Uterus (tissue), 2 donors: Measurements from ENCODE around the gene LPP.

Experiments
- CTCF ChIP-seq, 4 experiments: fragments of 200-600 bp in 2 of 4; fragments of 450-650 bp in 2 of 4; sonication (generic) in 2 of 4; IDR thresholded peaks; one replicate each; pipeline ENCODE4 v1.5.1; 2016 to 2019; ENCODE audit warnings: antibody characterized with exemption in 4 of 4, mild to moderate bottlenecking in 2 of 4, moderate library complexity in 1 of 4
- POLR2A ChIP-seq, 2 donors: fragments of 450-650 bp; IDR thresholded peaks; one replicate each; pipeline ENCODE4 v1.6.1; 2016; ENCODE audit warnings: antibody characterized with exemption in 2 of 2, mild to moderate bottlenecking in 1 of 2, moderate library complexity in 1 of 2

GRCh38 chr3:188798556-188799145, 644.7 kb downstream of the LPP start:
- TF ChIP-seq CTCF (IDR thresholded peaks at IDR 0.05) (no peak), POLR2A (IDR thresholded peaks at IDR 0.05) (no peak)
